H1 (cell line): Measurements from ENCODE around the gene CD52. TPM values are rescaled to one million over a fixed set of nuclear protein-coding genes. Genes with fewer than 3 reads are reported as not detected.

Source experiments
- CTCF ChIA-PET: fragments of 300-600 bp; sonication (Branson Sonifier 250); formaldehyde crosslinking; loops from one replicate; lab custom pipeline; 2021; ENCODE audit not compliant: partially characterized antibody; lab: Charles Lee
- POLR2A ChIA-PET: fragments of 300-600 bp; sonication (Branson Sonifier 250); formaldehyde crosslinking; loops from one replicate; lab custom pipeline; 2021; ENCODE audit warnings: inconsistent platforms; ENCODE audit not compliant: partially characterized antibody; lab: Charles Lee
- DNase-seq, 2 experiments: peaks; one replicate each; pipeline versions ENCODE4 v3.0.0 to v3.0.0-alpha.2; 2010 to 2022; ENCODE audit warnings: low spot score in 2 of 2, low read depth in 1 of 2, mixed read lengths in 1 of 2
- FAIRE-seq: peaks from 2 replicates; lab custom pipeline; 2011; peaks lifted over from hg19 to GRCh38; lab: Jason Lieb, UNC
- H2AFZ ChIP-seq: 2 replicates; pipeline ENCODE4 v1.8.1; 2012; ENCODE audit warnings: low read length, inconsistent platforms
- H2AK5ac ChIP-seq: 2 replicates; pipeline ENCODE4 v1.6.1; 2013; ENCODE audit warnings: low read depth, low read length
- H2BK120ac ChIP-seq: replicated peaks from 2 replicates; pipeline ENCODE3; 2013; ENCODE audit warnings: low read depth, low read length, inconsistent platforms
- H2BK12ac ChIP-seq: 2 replicates; pipeline ENCODE4 v1.6.1; 2013; ENCODE audit warnings: low read depth, low read length
- H2BK15ac ChIP-seq: 2 replicates; pipeline ENCODE4 v1.6.1; 2013; ENCODE audit warnings: low read length
- H2BK20ac ChIP-seq: 2 replicates; pipeline ENCODE4 v1.6.1; 2013; ENCODE audit warnings: low read length
- H2BK5ac ChIP-seq: 2 replicates; pipeline ENCODE4 v1.6.1; 2013; ENCODE audit warnings: low read depth, low read length
- H3K14ac ChIP-seq: 2 replicates; pipeline ENCODE4 v1.6.1; 2013; ENCODE audit warnings: inconsistent platforms; ENCODE audit not compliant: insufficient read length
- H3K18ac ChIP-seq: 2 replicates; pipeline ENCODE4 v1.6.1; 2013; ENCODE audit warnings: low read length; ENCODE audit errors: extremely low read depth
- H3K23ac ChIP-seq: 2 replicates; pipeline ENCODE4 v1.6.1; 2013; ENCODE audit warnings: inconsistent platforms; ENCODE audit not compliant: insufficient read length
- H3K23me2 ChIP-seq: 2 replicates; pipeline ENCODE4 v1.6.1; 2013; ENCODE audit warnings: low read depth, low read length
- H3K27ac ChIP-seq: 2 replicates; pipeline ENCODE4 v1.6.1; 2011; ENCODE audit warnings: low read depth, low read length, inconsistent platforms
- H3K27me3 ChIP-seq, 4 experiments: replicated peaks in 1 of 4; 1 replicate in 1 of 4; 2 replicates in 3 of 4; pipeline versions ENCODE4 v1.6.1 to v1.8.1; 2011 to 2013; ENCODE audit warnings: low read length in 3 of 4, mild to moderate bottlenecking in 3 of 4, inconsistent platforms in 2 of 4, mixed read lengths in 2 of 4, moderate library complexity in 1 of 4; ENCODE audit not compliant: control insufficient read depth in 3 of 4, insufficient read depth in 3 of 4; ENCODE audit errors: extremely low read depth in 1 of 4
- H3K36me3 ChIP-seq, 4 experiments: 2 replicates each; pipeline versions ENCODE4 v1.6.1 to v1.8.1; 2011 to 2013; ENCODE audit warnings: mild to moderate bottlenecking in 4 of 4, low read length in 3 of 4, moderate library complexity in 2 of 4, control low read depth in 1 of 4, inconsistent platforms in 1 of 4; ENCODE audit not compliant: insufficient read depth in 4 of 4, control insufficient read depth in 2 of 4
- H3K4ac ChIP-seq: replicated peaks from 2 replicates; pipeline ENCODE3; 2013; ENCODE audit warnings: low read length, low read depth, mixed read lengths, inconsistent platforms; ENCODE audit not compliant: insufficient read length
- H3K4me1 ChIP-seq, 4 experiments: replicated peaks in 1 of 4; 1 replicate in 1 of 4; 2 replicates in 3 of 4; pipeline versions ENCODE4 v1.6.1 to v1.8.1; 2011 to 2013; ENCODE audit warnings: low read length in 3 of 4, inconsistent platforms in 2 of 4, mixed read lengths in 1 of 4; ENCODE audit not compliant: insufficient read depth in 4 of 4, control insufficient read depth in 3 of 4
- H3K4me2 ChIP-seq, 2 experiments: 2 replicates each; pipeline versions ENCODE4 v1.6.1 to v1.8.1; 2011 to 2013; ENCODE audit warnings: low read depth in 2 of 2, low read length in 2 of 2, control low read depth in 1 of 2, inconsistent platforms in 1 of 2, mild to moderate bottlenecking in 1 of 2; ENCODE audit not compliant: insufficient read depth in 1 of 2
- H3K4me3 ChIP-seq, 4 experiments: fragments of 200-600, 300-600 bp in 1 of 4; sonication (generic), shearing (Covaris generic), sonication (Bioruptor Twin) in 1 of 4; 2 replicates each; pipeline versions ENCODE4 v1.5.1 to v1.8.1; 2011 to 2016; ENCODE audit warnings: low read length in 4 of 4, low read depth in 3 of 4, control low read depth in 2 of 4, inconsistent platforms in 2 of 4, mild to moderate bottlenecking in 2 of 4, mixed read lengths in 1 of 4, moderate library complexity in 1 of 4; ENCODE audit not compliant: insufficient read depth in 2 of 4; ENCODE audit errors: extremely low read depth in 1 of 4
- H3K56ac ChIP-seq: replicated peaks from 2 replicates; pipeline ENCODE3; 2013; ENCODE audit warnings: low read depth, mild to moderate bottlenecking, mixed read lengths, low read length, inconsistent platforms; ENCODE audit not compliant: insufficient read length
- H3K79me1 ChIP-seq: 2 replicates; pipeline ENCODE4 v1.6.1; 2013; ENCODE audit warnings: low read depth, low read length, control low read depth
- H3K79me2 ChIP-seq, 2 experiments: 2 replicates each; pipeline versions ENCODE4 v1.6.1 to v1.8.1; 2012 to 2013; ENCODE audit warnings: low read length in 2 of 2, mild to moderate bottlenecking in 2 of 2, inconsistent platforms in 1 of 2; ENCODE audit not compliant: insufficient read depth in 2 of 2, control insufficient read depth in 1 of 2
- H3K9ac ChIP-seq, 4 experiments: replicated peaks in 1 of 4; 1 replicate in 1 of 4; 2 replicates in 3 of 4; pipeline versions ENCODE4 v1.6.1 to v1.8.1; 2011 to 2013; ENCODE audit warnings: low read depth in 3 of 4, low read length in 3 of 4, control low read depth in 2 of 4, mild to moderate bottlenecking in 2 of 4, moderate library complexity in 2 of 4, inconsistent platforms in 1 of 4; ENCODE audit errors: extremely low read depth in 1 of 4
- H3K9me3 ChIP-seq, 2 experiments: 2 replicates each; pipeline versions ENCODE4 v1.6.1 to v1.8.1; 2012 to 2013; ENCODE audit warnings: mild to moderate bottlenecking in 2 of 2, moderate library complexity in 2 of 2, control low read depth in 1 of 2, inconsistent platforms in 1 of 2, low read depth in 1 of 2, low read length in 1 of 2, mixed read lengths in 1 of 2; ENCODE audit not compliant: insufficient read depth in 2 of 2
- H4K20me1 ChIP-seq, 2 experiments: replicated peaks in 1 of 2; 2 replicates each; pipeline versions ENCODE3 to v1.8.1; 2011 to 2013; ENCODE audit warnings: inconsistent platforms in 2 of 2, low read length in 2 of 2, mild to moderate bottlenecking in 1 of 2; ENCODE audit not compliant: insufficient read depth in 2 of 2, control insufficient read depth in 1 of 2
- H4K5ac ChIP-seq: 2 replicates; pipeline ENCODE4 v1.6.1; 2013; ENCODE audit warnings: low read length, low read depth, mixed read lengths, inconsistent platforms; ENCODE audit not compliant: insufficient read length
- H4K8ac ChIP-seq: 2 replicates; pipeline ENCODE4 v1.8.0; 2013; ENCODE audit warnings: mild to moderate bottlenecking, moderate library complexity, low read length, inconsistent platforms; ENCODE audit not compliant: insufficient read depth; ENCODE audit errors: extremely low read depth
- H4K91ac ChIP-seq: replicated peaks from 2 replicates; pipeline ENCODE3; 2013; ENCODE audit warnings: low read length, mixed read lengths, inconsistent platforms; ENCODE audit not compliant: insufficient read length
- ATF3 ChIP-seq: IDR thresholded peaks from 2 replicates; pipeline ENCODE4 v1.6.1; 2011; ENCODE audit warnings: low read depth, mild to moderate bottlenecking, low read length; ENCODE audit not compliant: insufficient read depth
- CTBP2 ChIP-seq: IDR thresholded peaks from 2 replicates; pipeline ENCODE4 v1.7.0; 2011; ENCODE audit warnings: borderline replicate concordance, mild to moderate bottlenecking, moderate library complexity, mixed read lengths, low read length; ENCODE audit not compliant: insufficient read depth, insufficient read length
- JUND ChIP-seq: IDR thresholded peaks from 2 replicates; pipeline ENCODE4 v1.6.1; 2011; ENCODE audit warnings: mild to moderate bottlenecking, improper control_type of control experiment, low read length
- POLR2A ChIP-seq, 2 experiments: IDR thresholded peaks; 1 replicate in 1 of 2; 2 replicates in 1 of 2; pipeline ENCODE4 v1.6.1; 2011; ENCODE audit warnings: low read depth in 2 of 2, low read length in 2 of 2, mild to moderate bottlenecking in 2 of 2; ENCODE audit errors: control extremely low read depth in 1 of 2
- SP2 ChIP-seq: IDR thresholded peaks from 2 replicates; pipeline ENCODE4 v1.6.1; 2012; ENCODE audit warnings: mild to moderate bottlenecking, low read length, inconsistent platforms
- WGBS, 2 experiments: shearing (Covaris generic) in 1 of 2; methylation state at CpG; one replicate each; pipeline versions ENCODE4 v1.1.6 to v1.1.7; 2013 to 2015; ENCODE audit warnings: low lambda C conversion rate in 2 of 2, mixed read lengths in 2 of 2, inconsistent platforms in 1 of 2, low coverage in 1 of 2, missing lambda C conversion rate in 1 of 2; ENCODE audit not compliant: insufficient replicate concordance in 2 of 2, insufficient coverage in 1 of 2, insufficient read length in 1 of 2; ENCODE audit errors: extremely low coverage in 1 of 2, missing lambda C conversion rate in 1 of 2; 5-methylcytosine and 5-hydroxymethylcytosine counted together
- polyA plus RNA-seq, 7 experiments: library from polyadenylated mRNA; depleted of rRNA in 3 of 7; stranded (reverse) in 5 of 7; unstranded in 2 of 7; fragments of >200 nt in 5 of 7; fragments of 200-250 nt in 2 of 7; gene quantifications; 1 replicate in 5 of 7; 2 replicates in 1 of 7; 4 replicates in 1 of 7; pipeline versions ENCODE4 v1.2.1 to v1.2.3, GENCODE V29; 2011 to 2013; ENCODE audit warnings: missing spikeins in 2 of 7, mixed read lengths in 2 of 7
- total RNA-seq: library from RNA; stranded (reverse); fragmentation: NEBNext Ultra II Directional; extraction: Animal tissue kit (Norgen Biotek cat#: 25700); gene quantifications from 2 replicates; pipeline ENCODE4 v1.2.1, GENCODE V29; 2021

CD52 gene
- total and polyA plus RNA-seq, 2 of the 8 experiments (the other 6 are each of a cell fraction or from before 2014, with no cell fraction given): 2.4 to 3.1 TPM

GRCh38 chr1:26344147-26344920 lies 26.6 kb downstream of the CD52 start:
- 92% methylated on average over 15 of the region's 15 CpGs; no CpG with 5 or more reads in 1 of the 2 experiments for WGBS, 2 experiments
- CTCF ChIA-PET: interaction anchor here (6.8 to 57.0 kb wide), 2 partner anchors 18 to 51 kb away, joined by 58 to 1530 read pairs; partner anchors contain the start of genes SH3BGRL3 and UBXN11

More at GRCh38 chr1:26344147-26344920, 26.6 kb downstream of the CD52 start:
- no peaks in the 10 kb centered on the region for H3K36me3 ChIP-seq
- H3K79me1 ChIP-seq: no peaks in the 10 kb centered on the region
- H3K27me3 ChIP-seq: no peaks in the 10 kb centered on the region
- TF ChIP-seq JUND: no peak
- TF ChIP-seq SP2: no peak
- no peak for TF ChIP-seq ATF3
- no peak for TF ChIP-seq POLR2A (IDR thresholded peaks at IDR 0.05; ENCODE audit: control extremely low read depth in 1 of 2, low read depth in 2 of 2, low read length in 2 of 2)
- TF ChIP-seq CTBP2: no peak
- no peak overlapping the region for H3K14ac ChIP-seq
- H3K18ac ChIP-seq: no peak overlapping the region
- no peak overlapping the region for H2BK12ac ChIP-seq
- no peak overlapping the region for H2AK5ac ChIP-seq
- no peaks in the 10 kb centered on the region; a peak in 2 of 7 replicates for H3K4me1 ChIP-seq
- H3K27ac ChIP-seq: no peak overlapping the region
- no peak overlapping the region for H3K4ac ChIP-seq
- no peak overlapping the region for H4K5ac ChIP-seq
- H3K23ac ChIP-seq: no peak overlapping the region
- H3K4me2 ChIP-seq: no peak overlapping the region
- POLR2A ChIA-PET: interaction anchor here (1.1 to 2.7 kb wide), 3 partner anchors 10 to 66 kb away, joined by 3 to 10 read pairs (median 5); partner anchors contain the start of genes CRYBG2 and LIN28A
- no peak for DNase-seq
- FAIRE-seq: no peak
- H2BK15ac ChIP-seq: no peak overlapping the region
- no peaks in the 10 kb centered on the region for H3K23me2 ChIP-seq
- no peaks in the 10 kb centered on the region for H3K79me2 ChIP-seq
- H3K9ac ChIP-seq: no peak overlapping the region
- H4K8ac ChIP-seq: no peak overlapping the region
- H2BK120ac ChIP-seq: no peak overlapping the region
- no peaks in the 10 kb centered on the region for H4K20me1 ChIP-seq
- H4K91ac ChIP-seq: no peak overlapping the region
- H3K9me3 ChIP-seq: no peaks in the 10 kb centered on the region
- no peak overlapping the region for H2AFZ ChIP-seq
- H2BK5ac ChIP-seq: no peak overlapping the region
- no peak overlapping the region for H3K4me3 ChIP-seq
- no peak overlapping the region for H3K56ac ChIP-seq
- no peak overlapping the region for H2BK20ac ChIP-seq
